HCT116 (cell line): ENCODE results near the gene SMTNL1. TPM values are rescaled to one million over a fixed set of nuclear protein-coding genes. Genes with fewer than 3 reads are reported as not detected.
A peak's percentile ranks its signal among the peaks of the same experiment; 100 is the strongest.

Source experiments
- ATAC-seq: fragments of 200-7000 bp; cut with Tn5 transposase; 2 replicates; pipeline ENCODE4 v1.9.1; 2020; ENCODE audit warnings: mild to moderate bottlenecking, moderate library complexity
- BruUV-seq: library from RNA; stranded (reverse); fragments of 400-500 nt; replicated peaks from 2 replicates; lab custom pipeline; 2021; lab: Mats Ljungman, UMichigan
- CTCF ChIA-PET: fragments of 300-600 bp; sonication (Branson Sonifier 250); formaldehyde crosslinking; loops from one replicate; lab custom pipeline; 2021; ENCODE audit warnings: antibody characterized with exemption; lab: Charles Lee
- POLR2A ChIA-PET: fragments of 300-600, 350-600 bp; sonication (Branson Sonifier 250); formaldehyde crosslinking; loops from one replicate; lab custom pipeline; 2021; ENCODE audit warnings: antibody characterized with exemption; lab: Charles Lee
- RAD21 ChIA-PET, 2 experiments: fragments of 300-600 bp; sonication (Branson Sonifier 250); formaldehyde crosslinking; loops; one replicate each; lab custom pipeline; 2023; ENCODE audit warnings: low total read pairs in 2 of 2; ENCODE audit not compliant: uncharacterized antibody in 2 of 2, unreplicated experiment in 2 of 2, low non-redundant PET in 1 of 2; lab: Charles Lee
- DNase-seq: peaks from one replicate; pipeline ENCODE4 v3.0.0-alpha.2; 2010; ENCODE audit warnings: low read depth, low spot score
- H2AFZ ChIP-seq: fragments of 200-600 bp; shearing (Covaris generic), sonication (generic); 2 replicates; pipeline ENCODE4 v1.6.1; 2017; ENCODE audit warnings: low read depth, mixed run types, mixed read lengths, antibody characterized with exemption, low read length; ENCODE audit not compliant: poor library complexity, severe bottlenecking
- H3K27ac ChIP-seq: 2 replicates; pipeline ENCODE4 v1.5.1; 2012; ENCODE audit warnings: low read depth, low read length
- H3K27me3 ChIP-seq: fragments of 200-600 bp; sonication (generic); 2 replicates; pipeline ENCODE4 v1.6.1; 2016; ENCODE audit warnings: mixed run types, low read length, mixed read lengths; ENCODE audit not compliant: insufficient read depth
- H3K36me3 ChIP-seq, 2 experiments: fragments of 200-500 bp in 1 of 2; fragments of 200-600 bp in 1 of 2; sonication (Bioruptor generic) in 1 of 2; sonication (generic) in 1 of 2; 2 replicates each; pipeline versions ENCODE4 v1.5.1 to v1.6.1; 2014 to 2016; ENCODE audit warnings: low read length in 2 of 2, inconsistent platforms in 1 of 2, mixed read lengths in 1 of 2, mixed run types in 1 of 2; ENCODE audit not compliant: insufficient read depth in 2 of 2, control insufficient read depth in 1 of 2
- H3K4me1 ChIP-seq, 2 experiments: fragments of 200-600 bp in 1 of 2; sonication (generic) in 1 of 2; 2 replicates each; pipeline versions ENCODE4 v1.5.1 to v1.6.1; 2012 to 2017; ENCODE audit warnings: low read length in 2 of 2, inconsistent platforms in 1 of 2, mild to moderate bottlenecking in 1 of 2, mixed read lengths in 1 of 2, mixed run types in 1 of 2, moderate library complexity in 1 of 2; ENCODE audit not compliant: insufficient read depth in 2 of 2, control insufficient read depth in 1 of 2
- H3K4me2 ChIP-seq: fragments of 200-600 bp; sonication (generic); 2 replicates; pipeline ENCODE4 v1.6.1; 2017; ENCODE audit warnings: mixed run types, low read length, mixed read lengths
- H3K4me3 ChIP-seq, 2 experiments: fragments of 200-600 bp in 1 of 2; sonication (generic) in 1 of 2; replicated peaks in 1 of 2; 2 replicates each; pipeline ENCODE4 v1.5.1; 2011 to 2016; ENCODE audit warnings: low read length in 2 of 2, control low read depth in 1 of 2, low read depth in 1 of 2, mild to moderate bottlenecking in 1 of 2, mixed read lengths in 1 of 2, mixed run types in 1 of 2
- H3K79me2 ChIP-seq: fragments of 200-600 bp; sonication (generic); 2 replicates; pipeline ENCODE4 v1.6.1; 2017; ENCODE audit warnings: mild to moderate bottlenecking, mixed run types, low read length, moderate library complexity, mixed read lengths; ENCODE audit not compliant: insufficient read depth
- H3K9ac ChIP-seq: fragments of 200-600 bp; sonication (generic); 2 replicates; pipeline ENCODE4 v1.6.1; 2016; ENCODE audit warnings: low read length, mixed read lengths
- H3K9me2 ChIP-seq: fragments of 200-600 bp; sonication (generic), shearing (Covaris generic); 2 replicates; pipeline ENCODE4 v1.6.1; 2017; ENCODE audit warnings: mixed run types, mild to moderate bottlenecking, moderate library complexity; ENCODE audit not compliant: insufficient read depth
- H3K9me3 ChIP-seq, 2 experiments: fragments of 200-500 bp in 1 of 2; fragments of 200-600 bp in 1 of 2; sonication (Bioruptor generic) in 1 of 2; sonication (generic) in 1 of 2; 2 replicates each; pipeline ENCODE4 v1.6.1; 2014 to 2017; ENCODE audit warnings: low read length in 2 of 2, mixed read lengths in 2 of 2, inconsistent platforms in 1 of 2, low read depth in 1 of 2, mild to moderate bottlenecking in 1 of 2, mixed run types in 1 of 2, moderate library complexity in 1 of 2; ENCODE audit not compliant: control insufficient read depth in 1 of 2, insufficient read depth in 1 of 2
- H4K20me1 ChIP-seq: fragments of 200-600 bp; sonication (generic), shearing (Covaris generic); 2 replicates; pipeline ENCODE4 v1.6.1; 2017; ENCODE audit warnings: mixed run types, mild to moderate bottlenecking, moderate library complexity; ENCODE audit not compliant: insufficient read depth
- CBX3 ChIP-seq: IDR thresholded peaks from 2 replicates; pipeline ENCODE4 v1.6.1; 2012; ENCODE audit warnings: low read depth
- CEBPB ChIP-seq: IDR thresholded peaks from 2 replicates; pipeline ENCODE4 v1.6.1; 2012; ENCODE audit warnings: low read depth
- EGR1 ChIP-seq: IDR thresholded peaks from 2 replicates; pipeline ENCODE4 v1.6.1; 2012; ENCODE audit warnings: low read depth
- EZH2phosphoT487 ChIP-seq: fragments of 200-600 bp; IDR thresholded peaks from 2 replicates; pipeline ENCODE4 v1.6.1; 2018; ENCODE audit warnings: antibody characterized with exemption, borderline replicate concordance
- JUND ChIP-seq: IDR thresholded peaks from 2 replicates; pipeline ENCODE4 v1.6.1; 2012
- RAD21 ChIP-seq: IDR thresholded peaks from 2 replicates; pipeline ENCODE4 v1.6.1; 2012; ENCODE audit warnings: low read depth, mild to moderate bottlenecking
- SP1 ChIP-seq: IDR thresholded peaks from 2 replicates; pipeline ENCODE4 v1.6.1; 2012; ENCODE audit warnings: low read depth
- TCF7L2 ChIP-seq: IDR thresholded peaks from 2 replicates; pipeline ENCODE4 v1.7.0; 2011; ENCODE audit warnings: borderline replicate concordance, inconsistent platforms; ENCODE audit not compliant: insufficient read depth, insufficient read length; ENCODE audit errors: extremely low read depth
- ZNF274 ChIP-seq: fragments of 200-500 bp; sonication (Bioruptor generic); IDR thresholded peaks from 2 replicates; pipeline ENCODE4 v1.6.1; 2014; ENCODE audit warnings: mild to moderate bottlenecking, low read depth, low read length, inconsistent platforms
- intact Hi-C: fragments of 100-400 bp; cut with micrococcal nuclease; formaldehyde crosslinking; loops from 2 replicates; pipeline ENCODE4 v1.10.0; 2022
- total RNA-seq: library from RNA; stranded (reverse); gene quantifications from one replicate; pipeline ENCODE4 v1.2.1, GENCODE V29; 2021; ENCODE audit not compliant: unreplicated experiment
- TF ChIP-seq, protein P1 (sequence below), 3 experiments: fragments of 200-600 bp in 1 of 3; sonication (generic) in 1 of 3; IDR thresholded peaks in 2 of 3; conservative IDR thresholded peaks in 1 of 3; 2 replicates each; pipeline ENCODE4 v1.5.1; 2012 to 2017; ENCODE audit warnings: low read depth in 2 of 3, low read length in 2 of 3, antibody characterized with exemption in 1 of 3, borderline replicate concordance in 1 of 3, control low read depth in 1 of 3, mild to moderate bottlenecking in 1 of 3, mixed read lengths in 1 of 3, mixed run types in 1 of 3, moderate library complexity in 1 of 3; ENCODE audit not compliant: insufficient read depth in 1 of 3
- TF ChIP-seq, protein P2 (sequence below): IDR thresholded peaks from 2 replicates; pipeline ENCODE4 v1.6.1; 2012

Gene SMTNL1
- total RNA-seq, 1 experiment from 2014 or later = not detected

GRCh38 chr11:57514538-57515331 is 22.7 kb upstream of the SMTNL1 start:
- H3K4me3 ChIP-seq = peak overlapping the region; percentile 70 to 73
- TF ChIP-seq CEBPB (no peak), EGR1 (peak; percentile 56; the same call in 1 of the 2 replicates), JUND (no peak), ZNF274 (no peak), RAD21 (no peak)
- H3K27me3 ChIP-seq = no peaks in the 10 kb centered on the region
- intact Hi-C loops = no loop called here
- ATAC-seq = peak; percentile 48
- ChIA-PET CTCF (interaction anchor here (1.1 to 2.7 kb wide), 5 partner anchors 12 to 56 kb away, joined by 3 to 15 read pairs (median 4); partner anchors contain the start of gene RTN4RL2), RAD21 (no interaction called here), POLR2A (interaction anchor here (2.4 kb wide), 1 partner anchor 21 kb away, joined by 7 read pairs; no protein-coding TSS in a partner anchor)
- H3K9ac ChIP-seq = peak overlapping the region; percentile 57
- H3K9me2 ChIP-seq = no peaks in the 10 kb centered on the region
- DNase-seq = no peak
- no peaks in the 10 kb centered on the region for H3K9me3 ChIP-seq
- peak overlapping the region; percentile 35 for H2AFZ ChIP-seq
- H3K4me2 ChIP-seq = peak overlapping the region; percentile 96
- BruUV-seq = no TSS peak
- no peaks in the 10 kb centered on the region for H3K36me3 ChIP-seq
- H4K20me1 ChIP-seq = no peaks in the 10 kb centered on the region
- H3K4me1 ChIP-seq = peaks cover 3 to 15% of the 10 kb centered on the region in 2 experiments; a peak in 3 of 4 replicates
- no peaks in the 10 kb centered on the region for H3K79me2 ChIP-seq
- H3K27ac ChIP-seq = peak overlapping the region; percentile 45; the same call in 1 of the 2 replicates

DNA sequence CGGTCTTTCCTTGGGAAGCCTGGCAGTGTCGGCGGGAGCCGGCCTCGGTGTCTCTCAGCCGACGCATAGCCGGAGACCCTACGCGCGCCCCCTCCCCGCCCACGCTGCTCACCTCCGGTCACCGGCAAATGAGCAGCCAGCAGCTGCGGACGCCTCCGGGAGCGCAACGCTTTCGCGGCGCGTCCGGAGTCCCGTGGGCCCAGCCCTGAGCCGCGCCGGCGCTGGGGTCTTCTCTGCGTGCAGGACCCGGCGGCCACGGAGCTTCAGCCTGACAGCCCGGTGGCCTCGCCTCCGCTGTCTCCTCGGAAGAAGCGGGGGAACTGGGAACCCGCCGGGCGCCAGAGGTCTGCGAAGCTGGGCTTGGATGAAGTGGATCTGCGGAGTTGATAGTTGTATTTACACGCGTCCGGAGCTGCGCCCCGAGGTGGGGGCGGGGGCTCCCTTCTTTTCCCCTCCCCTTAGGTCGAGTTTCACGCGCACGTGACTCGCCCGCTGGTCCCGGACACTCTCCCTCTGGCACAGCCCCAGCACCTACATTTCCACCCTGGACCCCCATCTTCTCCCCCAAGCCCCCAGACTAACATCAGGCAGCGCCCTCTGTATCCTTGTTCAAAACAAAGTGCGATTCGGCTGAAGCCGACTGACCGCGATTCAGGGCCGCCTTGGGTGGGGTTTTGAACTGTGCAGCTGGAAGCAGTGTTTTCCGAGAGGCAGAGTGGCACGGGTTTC is 21.9 kb upstream of the SMTNL1 start, which contains the start of gene SLC43A1:
Gene SLC43A1, minus strand, starts transcription at position 371 of the 729 bp plus-strand sequence. CDS start 1,591 bp downstream, outside the sequence.
- no peaks in the 10 kb centered on the region for H3K79me2 ChIP-seq
- ChIA-PET POLR2A (interaction anchor here (1.2 to 2.4 kb wide), 2 partner anchors 22 to 170 kb away, joined by 3 to 7 read pairs; no protein-coding TSS in a partner anchor), CTCF (interaction anchor here (1.1 to 2.7 kb wide), 5 partner anchors 11 to 57 kb away, joined by 3 to 15 read pairs (median 4); partner anchors contain the start of gene RTN4RL2), RAD21 (no interaction called here)
- H3K9me2 ChIP-seq = no peaks in the 10 kb centered on the region
- peak within 1 kb of the TSS; percentile 70 to 73 for H3K4me3 ChIP-seq
- ATAC-seq = peak; percentile 84
- no TSS peak for BruUV-seq
- peak within 1 kb of the TSS; percentile 57 for H3K9ac ChIP-seq
- H3K27me3 ChIP-seq = no peaks in the 10 kb centered on the region
- peak within 1 kb of the TSS; percentile 45; the same call in 1 of the 2 replicates for H3K27ac ChIP-seq
- DNase-seq = no peak
- no peaks in the 10 kb centered on the region for H3K36me3 ChIP-seq
- H3K4me2 ChIP-seq = peak within 1 kb of the TSS; percentile 96
- H3K9me3 ChIP-seq = no peaks in the 10 kb centered on the region
- intact Hi-C loops = no loop called here
- peak within 1 kb of the TSS; percentile 95 for H2AFZ ChIP-seq
- peaks cover 3 to 15% of the 10 kb centered on the region in 2 experiments; a peak in 3 of 4 replicates for H3K4me1 ChIP-seq
- H4K20me1 ChIP-seq = no peaks in the 10 kb centered on the region
- TF ChIP-seq, protein P1, sequence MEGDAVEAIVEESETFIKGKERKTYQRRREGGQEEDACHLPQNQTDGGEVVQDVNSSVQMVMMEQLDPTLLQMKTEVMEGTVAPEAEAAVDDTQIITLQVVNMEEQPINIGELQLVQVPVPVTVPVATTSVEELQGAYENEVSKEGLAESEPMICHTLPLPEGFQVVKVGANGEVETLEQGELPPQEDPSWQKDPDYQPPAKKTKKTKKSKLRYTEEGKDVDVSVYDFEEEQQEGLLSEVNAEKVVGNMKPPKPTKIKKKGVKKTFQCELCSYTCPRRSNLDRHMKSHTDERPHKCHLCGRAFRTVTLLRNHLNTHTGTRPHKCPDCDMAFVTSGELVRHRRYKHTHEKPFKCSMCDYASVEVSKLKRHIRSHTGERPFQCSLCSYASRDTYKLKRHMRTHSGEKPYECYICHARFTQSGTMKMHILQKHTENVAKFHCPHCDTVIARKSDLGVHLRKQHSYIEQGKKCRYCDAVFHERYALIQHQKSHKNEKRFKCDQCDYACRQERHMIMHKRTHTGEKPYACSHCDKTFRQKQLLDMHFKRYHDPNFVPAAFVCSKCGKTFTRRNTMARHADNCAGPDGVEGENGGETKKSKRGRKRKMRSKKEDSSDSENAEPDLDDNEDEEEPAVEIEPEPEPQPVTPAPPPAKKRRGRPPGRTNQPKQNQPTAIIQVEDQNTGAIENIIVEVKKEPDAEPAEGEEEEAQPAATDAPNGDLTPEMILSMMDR (IDR thresholded peaks at IDR 0.05 in 2 of 3, conservative IDR thresholded peaks at IDR 0.05 in 1 of 3; ENCODE audit: borderline replicate concordance in 1 of 3, insufficient read depth in 1 of 3, low read depth in 2 of 3, low read length in 2 of 3) = no peak
- TF ChIP-seq ZNF274 = no peak
- no peak for TF ChIP-seq EZH2phosphoT487
- no peak for TF ChIP-seq TCF7L2
- TF ChIP-seq SP1 = no peak
- TF ChIP-seq, protein P2, sequence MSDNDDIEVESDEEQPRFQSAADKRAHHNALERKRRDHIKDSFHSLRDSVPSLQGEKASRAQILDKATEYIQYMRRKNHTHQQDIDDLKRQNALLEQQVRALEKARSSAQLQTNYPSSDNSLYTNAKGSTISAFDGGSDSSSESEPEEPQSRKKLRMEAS = peak; percentile 79
- no peak for TF ChIP-seq RAD21
- TF ChIP-seq CBX3 = no peak
- no peak for TF ChIP-seq JUND
